HS-27A (cell line): ENCODE data around the gene ENTPD8.
"Not testable (repeated sequence)": the region's sequence is repeated elsewhere in the genome, so short reads cannot be mapped to it uniquely, and the experiment has no call there.

ENCODE experiments used
- DNase-seq: peaks from one replicate; pipeline ENCODE4 v3.0.0-alpha.2; 2012; ENCODE audit warnings: low read depth, missing footprints

Gene ENTPD8

DNA sequence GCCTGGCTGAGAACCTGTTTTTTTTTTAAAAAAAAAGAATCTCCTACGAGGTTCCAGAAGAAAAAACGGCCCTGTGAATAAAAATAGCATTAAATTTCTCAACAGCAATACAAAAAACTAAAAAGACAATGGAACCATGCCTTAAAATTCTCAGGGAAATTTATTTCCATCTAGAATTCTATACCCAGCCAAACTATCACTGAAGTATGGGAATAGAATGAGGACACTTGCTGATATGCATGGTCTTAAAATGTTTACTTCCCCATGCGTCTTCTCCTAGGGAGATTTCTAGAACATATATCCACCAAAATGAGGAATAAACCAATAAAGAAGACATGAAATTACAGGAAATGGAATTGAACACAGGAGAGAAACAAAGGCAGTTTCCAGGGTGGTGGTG, 34.5 kb upstream of the ENTPD8 start:
- DNase-seq, result no peak

DNA sequence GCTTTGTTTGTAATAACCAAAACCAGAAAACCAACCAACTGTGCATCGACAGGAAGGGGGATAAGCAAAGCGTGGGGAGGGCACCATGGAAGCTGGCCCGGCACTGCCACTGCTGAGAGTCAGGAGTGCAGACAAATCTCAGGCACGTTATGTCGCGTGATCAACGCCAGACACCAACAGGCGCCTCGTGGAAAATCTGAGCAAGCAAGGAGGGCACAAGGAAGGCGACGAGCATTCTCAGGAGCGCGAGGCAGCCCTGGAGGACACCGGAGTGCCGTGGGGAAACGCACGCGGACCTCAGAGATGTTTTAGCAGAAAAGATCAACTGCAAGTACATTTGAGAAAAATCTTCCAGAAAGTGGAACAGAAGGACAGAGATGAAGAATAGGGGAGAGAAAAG, 33.1 kb upstream of the ENTPD8 start:
- DNase-seq, result no peak

DNA sequence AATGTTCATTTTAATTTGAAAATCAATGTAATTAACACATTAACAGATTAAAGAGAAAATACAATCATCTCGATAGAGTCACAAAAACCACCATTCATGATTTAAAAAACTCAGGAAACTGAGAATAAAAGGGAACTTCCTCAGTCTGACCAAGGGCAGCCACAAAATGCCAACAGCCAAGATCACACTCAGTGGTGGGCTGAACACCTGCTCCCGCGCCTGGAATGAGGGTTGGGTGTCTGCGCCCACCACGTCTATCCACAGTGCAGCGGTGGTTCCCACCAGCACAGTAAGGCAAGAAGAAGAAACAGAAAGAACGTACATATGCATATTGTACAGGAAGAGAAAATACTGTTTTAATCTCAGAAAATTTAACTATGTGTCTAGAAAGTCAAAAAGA, 29.6 kb upstream of the ENTPD8 start:
- no peak for DNase-seq

DNA sequence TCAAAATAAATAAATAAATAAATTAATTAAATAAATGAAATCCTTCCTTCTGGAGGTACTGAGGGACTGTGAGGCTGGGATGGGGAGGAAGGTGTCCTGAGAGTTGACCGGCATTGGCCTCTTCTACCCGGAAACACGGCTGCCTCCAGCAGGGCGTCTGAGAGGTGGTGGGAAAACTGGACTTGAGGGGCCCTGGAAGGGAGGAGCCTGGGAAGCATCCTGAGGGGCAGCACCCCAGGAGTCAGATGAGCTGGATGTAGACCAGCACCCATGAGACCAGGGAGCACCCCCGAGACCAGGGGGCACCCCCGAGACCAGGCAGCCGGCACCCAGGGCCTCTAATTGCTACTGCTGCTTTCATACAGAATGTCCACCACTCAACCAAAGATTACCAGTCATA, 26.7 kb upstream of the ENTPD8 start:
- no peak for DNase-seq

DNA sequence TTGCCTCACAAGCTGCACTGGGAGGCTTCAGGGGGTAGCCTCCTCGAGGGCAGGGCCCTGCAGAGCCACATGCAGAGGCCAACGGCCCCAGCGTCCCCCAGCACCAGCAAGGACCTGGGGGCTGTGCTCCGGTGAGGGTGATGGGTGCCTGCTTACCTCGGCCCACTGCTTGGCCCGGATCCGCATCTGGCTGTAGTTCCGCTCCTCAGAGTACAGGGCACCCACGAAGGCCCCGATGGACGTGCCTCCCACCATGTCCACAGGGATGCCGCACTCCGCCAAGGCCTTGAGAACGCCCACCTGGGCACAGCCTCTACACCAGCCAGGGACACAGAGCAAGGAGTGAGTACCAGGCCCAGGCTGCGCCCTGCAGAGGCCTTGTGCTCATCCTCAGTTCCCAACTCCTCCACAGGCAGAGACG, 26.0 kb upstream of the ENTPD8 start:
- DNase-seq, result no peak

DNA sequence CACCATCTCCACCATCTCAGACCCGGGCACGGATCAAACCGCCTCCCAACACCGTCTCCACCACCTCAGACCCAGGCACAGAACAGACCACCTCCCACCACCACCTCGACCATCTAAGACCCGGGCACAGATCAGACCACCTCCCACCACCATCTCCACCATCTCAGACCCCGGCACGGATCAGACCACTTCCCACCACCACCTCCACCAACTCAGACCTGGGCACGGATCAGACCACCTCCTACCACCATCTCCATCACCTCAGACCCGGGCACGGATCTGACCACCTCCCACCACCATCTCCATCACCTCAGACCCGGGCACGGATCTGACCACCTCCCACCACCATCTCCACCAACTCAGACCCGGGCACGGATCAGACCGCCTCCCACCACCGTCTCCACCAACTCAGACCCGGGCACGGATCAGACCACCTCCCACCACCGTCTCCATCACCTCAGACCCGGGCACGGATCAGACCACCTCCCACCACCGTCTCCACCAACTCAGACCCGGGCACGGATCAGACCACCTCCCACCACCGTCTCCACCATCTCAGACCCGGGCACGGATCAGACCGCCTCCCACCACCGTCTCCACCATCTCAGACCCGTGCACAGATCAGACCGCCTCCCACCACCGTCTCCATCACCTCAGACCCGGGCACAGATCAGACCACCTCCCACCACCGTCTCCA, 25.4 kb upstream of the ENTPD8 start:
- not testable (repeated sequence) for DNase-seq

DNA sequence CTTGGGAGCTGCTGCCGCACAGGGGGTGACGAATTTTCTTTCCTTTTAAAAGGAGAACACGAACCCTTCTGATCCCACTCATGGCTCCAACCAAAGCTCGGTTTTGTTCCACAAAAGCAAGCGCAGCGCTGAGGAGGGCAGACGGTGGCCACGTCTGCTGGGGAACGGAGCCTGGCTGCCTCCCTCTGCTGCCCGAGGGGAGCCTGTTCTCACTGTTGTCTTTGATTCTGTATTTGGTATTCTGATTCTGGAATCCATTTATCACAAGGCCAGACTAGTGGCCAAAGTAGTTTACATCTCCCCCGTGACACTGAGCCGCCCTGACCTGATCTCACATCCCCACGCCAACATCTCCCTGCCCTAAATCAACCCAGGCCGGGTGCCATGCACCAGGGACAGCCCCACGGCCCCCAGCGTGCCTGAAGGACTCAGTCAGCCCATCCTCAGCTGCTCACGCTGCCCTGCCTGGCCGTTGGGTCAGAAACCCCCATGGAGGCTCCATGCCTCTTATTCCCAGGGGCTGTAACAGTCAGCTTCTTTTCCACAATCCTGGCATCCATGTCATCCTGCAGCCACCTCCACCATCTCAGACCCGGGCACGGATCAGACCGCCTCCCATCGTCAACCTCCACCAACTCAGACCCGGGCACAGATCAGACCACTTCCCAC, 24.7 kb upstream of the ENTPD8 start:
- no peak for DNase-seq

DNA sequence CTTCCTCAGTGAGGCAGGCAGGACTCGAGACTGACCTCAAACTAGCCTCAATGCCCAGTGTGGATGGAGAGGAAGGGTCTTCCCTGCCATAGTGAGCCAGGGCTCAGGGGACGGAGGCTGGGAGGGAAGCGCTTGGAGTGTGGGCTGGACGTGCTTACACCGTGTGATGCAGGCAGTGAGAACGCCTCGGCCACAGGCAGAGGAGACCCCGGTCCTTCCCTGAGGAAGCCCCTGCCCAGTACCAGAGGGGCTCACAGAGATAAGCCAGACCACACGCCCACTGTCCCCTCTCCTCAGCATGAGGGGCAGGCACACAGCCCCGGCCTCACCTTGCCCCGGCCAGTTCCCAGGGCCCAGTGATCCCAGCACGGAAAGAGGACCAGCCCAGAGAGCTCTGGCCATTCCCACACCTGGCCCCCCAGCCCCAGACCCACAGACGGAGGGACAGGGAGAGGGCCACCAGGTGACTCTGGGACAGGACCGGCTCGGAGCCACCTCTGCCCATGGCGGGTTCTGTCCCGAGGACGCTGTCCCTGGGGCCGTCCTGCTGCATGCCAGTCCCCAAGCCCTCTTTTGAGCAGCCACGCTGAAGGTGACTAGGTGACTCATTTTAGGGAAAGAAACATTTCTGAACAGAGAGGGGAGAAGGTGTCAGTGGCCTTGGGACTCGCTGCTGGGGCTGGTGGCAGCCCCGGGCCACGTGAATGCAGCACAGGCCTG, 24.0 kb upstream of the ENTPD8 start:
- DNase-seq, result no peak

DNA sequence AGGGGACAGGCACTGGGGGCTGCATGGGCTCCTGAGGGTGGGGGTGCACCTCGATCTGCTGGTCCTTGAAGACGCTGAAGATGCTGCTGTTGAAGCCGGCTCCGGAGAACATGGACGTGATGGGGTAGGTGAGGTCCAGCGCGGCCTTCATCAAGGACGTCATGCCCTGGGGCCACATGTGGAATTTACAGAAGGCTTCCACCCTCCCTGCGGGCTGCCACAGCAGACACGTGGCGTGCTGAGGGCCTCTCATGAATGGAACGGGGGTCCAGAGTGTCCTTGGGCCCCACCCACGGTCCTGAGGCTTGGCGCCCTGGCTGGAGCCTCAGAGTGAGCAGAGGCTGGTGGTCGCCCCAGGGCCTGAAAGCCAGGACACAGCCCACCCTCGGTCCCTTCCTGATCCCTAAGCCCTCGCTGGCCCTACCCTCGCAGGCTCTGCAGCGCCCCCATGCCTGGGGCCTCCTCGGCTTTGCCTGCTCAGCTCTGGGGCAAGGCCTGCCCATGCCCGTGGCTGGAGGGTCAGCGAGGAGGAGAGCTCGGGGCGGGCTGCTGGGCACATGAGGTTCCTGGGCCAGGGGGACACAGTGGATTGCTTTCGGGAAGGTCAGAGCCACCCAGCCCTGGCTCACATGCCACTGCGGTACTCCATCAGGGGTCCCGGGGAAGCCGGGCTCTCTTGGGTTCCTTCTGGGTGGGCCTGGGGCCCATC, 23.3 kb upstream of the ENTPD8 start:
- no peak for DNase-seq

DNA sequence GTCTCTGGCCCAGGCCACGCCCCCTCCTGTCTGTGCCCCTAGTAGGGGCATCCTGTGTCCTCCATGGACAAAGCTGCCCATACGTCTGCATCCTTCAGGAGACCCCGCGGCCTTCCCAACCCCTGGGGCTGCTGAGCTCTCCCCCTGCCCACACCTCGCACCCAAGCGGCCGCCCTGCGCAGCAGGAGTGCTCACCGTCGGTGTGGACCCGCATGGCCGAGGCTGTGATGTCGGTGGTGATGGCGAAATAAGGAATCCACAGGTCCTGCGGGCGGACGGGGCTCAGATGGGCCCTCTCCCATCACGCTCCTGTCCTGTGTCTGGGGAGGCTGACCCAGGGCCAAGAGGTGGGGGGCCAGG, 22.8 kb upstream of the ENTPD8 start:
- DNase-seq, result no peak

DNA sequence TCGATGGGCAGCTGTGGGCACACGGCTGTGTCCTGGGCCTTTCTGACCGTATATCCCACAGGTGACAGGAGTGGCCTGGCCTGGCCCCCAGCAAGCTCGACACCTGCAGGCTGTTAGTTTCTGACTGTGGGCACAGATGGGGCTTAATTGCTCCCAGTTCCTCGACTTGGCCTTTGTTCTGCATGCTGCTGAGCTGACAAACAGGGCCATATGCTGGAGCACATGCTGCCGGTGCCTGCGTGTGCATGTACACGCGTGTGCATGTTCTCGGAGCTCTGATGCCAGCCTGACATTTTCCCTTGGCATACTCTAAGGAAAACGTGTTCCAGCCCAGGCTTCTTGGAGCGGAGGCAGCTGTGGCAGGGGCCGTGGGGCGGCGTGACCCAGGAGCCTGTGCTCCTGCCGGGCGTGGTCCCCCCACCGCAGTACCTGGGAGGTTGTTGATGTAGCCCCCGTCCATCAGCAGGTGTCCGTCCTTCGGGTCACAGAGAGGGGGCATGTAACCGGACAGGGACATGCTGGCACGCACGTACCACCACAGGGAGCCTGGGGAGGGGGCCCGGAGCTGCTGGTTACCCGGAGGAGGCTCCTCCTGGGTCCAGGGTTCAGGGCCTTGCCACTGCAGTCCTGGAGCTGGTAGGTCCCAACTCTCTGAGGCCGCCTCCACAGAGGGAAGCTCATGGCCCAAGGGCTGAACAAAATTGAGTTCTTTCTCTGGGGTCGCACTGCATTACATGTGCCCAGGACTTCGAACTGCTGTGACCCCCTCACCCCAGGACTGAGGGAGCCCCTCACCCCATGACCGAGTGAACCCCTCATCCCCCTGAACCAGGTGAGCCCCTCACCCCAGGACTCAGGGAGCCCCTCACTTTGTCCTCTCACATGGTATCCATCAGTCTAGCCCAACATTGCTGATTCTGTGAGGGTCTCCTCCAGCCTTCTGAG, 22.1 kb upstream of the ENTPD8 start:
- no peak for DNase-seq

DNA sequence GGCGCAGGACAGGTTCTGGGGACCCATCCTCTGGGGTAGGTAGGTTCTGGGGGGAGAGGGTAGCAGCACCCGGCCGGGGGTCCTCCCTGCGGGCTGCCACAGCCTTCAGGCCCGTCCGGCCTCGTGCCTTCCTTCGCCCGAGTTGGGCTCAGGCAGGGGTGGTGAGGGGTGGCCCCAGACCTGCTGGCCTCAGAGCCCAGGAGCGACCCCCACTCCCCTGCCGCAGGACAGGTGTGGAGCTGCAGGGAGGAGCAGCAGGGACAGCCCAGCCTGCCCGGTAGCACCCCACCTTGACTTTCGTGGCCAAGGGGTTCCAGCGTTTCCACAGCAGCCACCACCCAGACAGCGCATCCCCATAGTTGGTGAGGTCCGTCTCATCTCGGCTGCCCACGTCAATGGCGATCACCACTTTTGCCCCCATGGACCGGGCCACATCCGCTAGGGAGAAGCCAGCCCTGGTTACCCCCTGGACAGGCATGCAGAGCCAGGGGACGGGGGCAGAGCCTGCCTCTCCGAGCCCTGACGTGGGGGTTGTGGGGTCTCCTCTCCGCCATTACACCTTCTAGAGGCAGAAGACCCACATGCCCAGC, 21.3 kb upstream of the ENTPD8 start:
- DNase-seq, result no peak

DNA sequence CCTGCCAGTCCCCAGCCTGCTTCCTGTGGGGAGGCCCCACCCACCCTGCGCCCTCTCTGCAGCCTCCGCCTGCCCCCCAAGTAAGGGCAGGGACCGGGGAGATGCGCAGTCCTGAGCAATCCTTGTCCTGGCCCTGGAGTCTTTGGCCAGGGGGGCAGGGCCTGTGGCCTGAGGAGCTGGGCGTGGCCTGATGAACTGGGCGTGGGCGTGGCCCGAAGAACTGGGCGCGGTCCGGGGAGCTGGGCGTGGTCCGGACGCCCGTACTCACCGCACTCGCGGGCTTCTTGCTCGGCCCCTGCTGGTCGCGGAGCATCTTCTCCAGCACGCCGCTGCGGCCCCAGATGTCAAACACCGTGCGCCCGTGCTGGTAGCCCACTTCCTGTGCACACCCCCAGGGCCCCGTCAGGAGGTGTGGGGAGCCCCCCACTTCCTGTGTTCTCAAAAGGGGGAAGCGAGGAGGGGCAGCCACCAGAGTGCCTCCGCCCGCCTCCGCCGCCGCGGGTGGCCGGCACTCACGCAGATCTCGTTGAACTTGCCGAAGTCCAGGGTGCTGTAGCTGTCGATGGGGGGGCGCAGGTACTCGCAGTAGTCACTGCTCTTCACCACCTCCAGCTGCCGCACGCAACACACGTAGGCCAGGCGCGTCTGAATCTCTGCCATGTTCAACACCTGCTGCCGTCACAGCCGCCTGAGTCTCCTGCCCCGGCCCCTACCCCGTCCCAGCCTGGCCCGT, 20.7 kb upstream of the ENTPD8 start:
- no peak for DNase-seq

DNA sequence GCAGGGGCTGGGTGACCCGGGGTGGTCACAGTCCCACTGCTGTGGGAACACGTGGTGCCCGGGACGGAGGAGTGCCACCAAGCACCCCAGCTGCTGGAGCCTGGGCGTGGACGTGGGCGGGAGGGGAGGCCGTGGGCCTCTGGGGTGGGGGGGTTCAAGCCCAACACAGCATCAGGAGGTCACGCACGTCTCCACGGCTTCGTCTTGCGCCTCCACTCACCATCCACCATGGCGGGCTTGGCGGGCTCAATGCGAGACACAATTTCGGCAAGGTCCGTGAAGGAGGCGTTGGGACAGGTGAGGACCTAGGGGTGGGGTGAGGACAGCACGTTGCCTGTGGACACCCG, 20.1 kb upstream of the ENTPD8 start:
- no peak for DNase-seq

DNA sequence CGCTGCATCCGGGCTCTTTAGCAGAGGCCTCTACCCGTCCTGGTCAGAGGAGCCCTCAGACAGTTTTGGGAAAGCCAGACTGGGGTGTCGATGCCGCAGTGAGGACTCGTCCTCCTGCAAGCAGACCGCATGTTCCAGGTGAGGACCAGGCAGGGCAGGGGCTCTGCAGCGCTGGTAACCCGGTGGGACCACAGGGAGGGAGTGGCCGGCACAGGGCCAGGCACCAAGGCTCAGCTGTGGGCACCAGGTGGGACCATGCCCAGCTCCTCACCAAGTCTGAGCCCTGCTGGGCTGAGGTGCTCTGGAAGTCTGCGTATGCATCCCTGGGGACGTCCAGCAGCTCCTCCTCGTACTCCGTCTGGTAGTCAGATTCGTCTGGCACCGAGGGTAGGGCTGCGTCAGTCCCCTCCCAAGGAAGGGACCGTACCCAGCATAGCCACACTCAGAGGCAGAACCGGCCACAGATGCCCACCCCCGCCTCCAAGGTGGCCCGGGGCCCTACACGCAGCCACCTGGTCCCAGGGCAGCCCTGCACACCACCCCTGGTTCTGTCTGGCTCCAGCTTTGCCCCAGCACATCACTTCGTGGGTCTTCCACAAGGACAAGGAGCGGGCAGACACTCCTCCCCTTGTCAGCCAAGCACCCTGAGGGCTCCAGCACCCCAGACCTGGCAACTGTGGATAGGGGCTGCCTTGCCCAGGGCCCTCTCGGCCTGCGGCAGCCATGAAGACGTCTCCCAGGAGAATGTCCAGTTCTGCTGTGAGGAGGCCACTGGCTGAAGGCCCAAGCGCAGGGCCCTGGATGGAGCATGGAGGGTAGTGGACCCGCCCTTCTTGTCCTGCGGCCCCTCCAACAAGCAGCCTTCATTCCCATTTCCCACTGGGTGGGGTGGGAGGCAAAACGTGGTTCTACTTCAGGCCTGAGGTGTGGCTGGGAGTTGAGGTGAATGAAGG, 19.5 kb upstream of the ENTPD8 start:
- DNase-seq, result no peak

DNA sequence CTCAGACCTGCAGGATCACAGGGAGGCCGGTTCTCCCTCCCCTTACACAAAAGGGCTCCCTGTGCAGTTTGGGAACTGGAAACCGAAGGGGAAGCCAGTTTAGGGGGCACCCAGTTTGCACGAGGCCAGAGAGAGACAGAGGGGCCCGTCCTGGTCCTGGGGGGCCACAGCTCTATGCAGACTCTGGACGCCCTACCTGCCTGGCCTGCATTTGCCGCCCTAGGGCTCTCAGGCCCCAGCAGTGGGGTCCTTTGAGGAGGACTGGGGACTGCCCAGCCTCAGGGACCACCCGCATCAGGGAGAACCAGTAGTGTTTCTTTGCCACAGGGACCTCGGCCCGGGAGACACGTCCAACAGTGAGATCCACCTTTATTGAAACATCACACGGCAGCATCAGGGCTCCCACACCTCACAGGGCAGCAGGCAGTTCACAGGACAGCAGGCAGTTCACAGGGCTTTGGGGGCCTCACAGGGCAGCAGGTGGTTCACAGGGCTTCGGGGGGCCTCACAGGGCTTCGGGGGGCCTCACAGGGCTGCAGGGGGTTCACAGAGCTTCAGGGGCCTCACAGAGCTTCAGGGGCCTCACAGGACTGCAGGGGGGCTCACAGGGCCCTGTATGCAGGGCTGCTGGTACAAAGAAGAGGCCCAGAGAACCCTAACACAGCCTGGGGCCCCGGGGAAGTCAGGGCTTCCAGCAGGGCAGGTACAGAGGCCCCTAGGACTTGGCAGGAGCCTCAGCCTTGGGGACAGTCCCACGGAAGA, 18.6 kb upstream of the ENTPD8 start:
- DNase-seq, result no peak

DNA sequence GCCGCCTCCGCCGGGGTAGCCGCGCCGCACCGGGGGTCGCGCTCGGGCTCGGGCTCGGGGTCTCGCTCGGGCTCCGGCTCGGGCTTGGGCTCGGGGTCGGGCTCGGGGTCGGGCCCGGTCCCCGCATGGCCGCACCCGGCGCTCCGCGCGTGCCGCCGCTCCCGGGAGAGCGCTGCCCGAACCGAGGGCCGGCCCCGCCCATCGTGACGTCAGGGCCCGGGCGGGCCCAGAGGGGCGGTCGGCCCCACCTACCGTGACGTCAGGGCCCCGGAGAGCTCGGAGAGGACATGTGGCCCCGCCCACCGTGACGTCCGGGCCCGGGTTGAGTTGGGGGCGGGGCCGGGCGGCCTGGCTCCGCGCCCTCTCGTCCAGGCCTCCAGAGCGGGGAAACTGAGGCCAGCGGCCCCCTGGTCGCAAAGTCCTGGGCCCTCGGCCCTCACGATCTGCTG, 18.0 kb upstream of the ENTPD8 start, which contains the start of gene NSMF:
NSMF (minus strand) TSS at position 183 of the 449 bp plus-strand sequence. CDS start 232 bp downstream, outside the sequence.
- peak; percentile 36 for DNase-seq
